ENCODE data around the gene CRB2. TPM values are rescaled to one million over a fixed set of nuclear protein-coding genes. Genes with fewer than 3 reads are reported as not detected.

The CRB2 gene
- total and polyA plus RNA-seq, 2 of the 4 experiments (the other 2 are of a cell fraction) = not detected

DNA sequence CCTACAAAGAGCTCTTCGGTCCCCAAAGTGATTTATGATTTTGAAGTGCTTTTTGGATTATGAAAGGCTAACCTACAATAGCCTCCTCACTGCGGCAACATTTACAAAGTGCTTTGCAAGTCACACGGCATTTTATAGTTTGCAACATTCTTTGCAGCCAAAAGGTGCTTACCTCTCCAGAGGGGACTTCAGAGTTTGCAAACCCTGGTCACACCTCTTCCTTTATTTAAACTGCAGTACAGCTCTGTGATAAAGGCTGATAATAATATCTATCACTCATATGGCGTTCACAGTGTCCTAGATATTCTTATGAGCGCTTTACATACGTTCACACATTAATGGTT, 20.0 kb upstream of the CRB2 start:
- H3K36me3 ChIP-seq (ENCODE audit: control insufficient read depth, insufficient read depth, low read length) = no peaks in the 10 kb centered on the region
- H3K4me3 ChIP-seq (ENCODE audit: insufficient read depth, low read depth, low read length) = no peak overlapping the region
- no peak overlapping the region for H3K18ac ChIP-seq (ENCODE audit: low read depth, low read length)
- H2AK9ac ChIP-seq (replicated peaks; ENCODE audit: low read depth, low read length, poor library complexity) = no peak overlapping the region
- no peak overlapping the region for H2BK20ac ChIP-seq (ENCODE audit: low read depth, low read length)
- in situ Hi-C loops (cut with MboI; ENCODE audit: low sequenced_read_pairs) = loop anchor here (25.0 kb wide), 1 partner anchor 499 kb away; the partner anchor contains the start of gene PDCL
- H2AK5ac ChIP-seq (ENCODE audit: low read depth, low read length) = no peak overlapping the region
- POLR2A ChIA-PET (ENCODE audit: unreplicated experiment) = no interaction called here
- peaks cover 3% of the 10 kb centered on the region for H3K27me3 ChIP-seq (ENCODE audit: control insufficient read depth, insufficient read depth, low read length)
- H4K5ac ChIP-seq (ENCODE audit: low read depth, low read length) = no peak overlapping the region
- no peak overlapping the region for H3K23ac ChIP-seq (ENCODE audit: low read depth, low read length)
- dilution Hi-C loops (cut with HindIII; ENCODE audit: low sequenced_read_pairs, unreplicated experiment) = no loop called here
- TF ChIP-seq SMC3 (IDR thresholded peaks at IDR 0.05; ENCODE audit: low read depth, low read length) (no peak), NFE2L2 (IDR thresholded peaks at IDR 0.05; ENCODE audit: low read depth, low read length) (no peak), CTCF (conservative IDR thresholded peaks at IDR 0.05; ENCODE audit: low read depth, low read length) (no peak), RCOR1 (IDR thresholded peaks at IDR 0.05; ENCODE audit: insufficient replicate concordance, low read length) (no peak), POLR2A (IDR thresholded peaks at IDR 0.05; ENCODE audit: low read depth, low read length) (no peak), MXI1 (IDR thresholded peaks at IDR 0.05; ENCODE audit: borderline replicate concordance, low read depth, low read length) (no peak), MAFK (IDR thresholded peaks at IDR 0.05; ENCODE audit: low read depth, low read length) (no peak), CEBPB (IDR thresholded peaks at IDR 0.05; ENCODE audit: low read depth, low read length) (no peak)
- TF ChIP-seq, protein P1, sequence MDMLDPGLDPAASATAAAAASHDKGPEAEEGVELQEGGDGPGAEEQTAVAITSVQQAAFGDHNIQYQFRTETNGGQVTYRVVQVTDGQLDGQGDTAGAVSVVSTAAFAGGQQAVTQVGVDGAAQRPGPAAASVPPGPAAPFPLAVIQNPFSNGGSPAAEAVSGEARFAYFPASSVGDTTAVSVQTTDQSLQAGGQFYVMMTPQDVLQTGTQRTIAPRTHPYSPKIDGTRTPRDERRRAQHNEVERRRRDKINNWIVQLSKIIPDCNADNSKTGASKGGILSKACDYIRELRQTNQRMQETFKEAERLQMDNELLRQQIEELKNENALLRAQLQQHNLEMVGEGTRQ (IDR thresholded peaks at IDR 0.05; ENCODE audit: low read depth, low read length) = no peak
- H3K4me1 ChIP-seq (ENCODE audit: control insufficient read depth, insufficient read depth, low read length) = peaks cover 4% of the 10 kb centered on the region; the same call in 1 of the 2 replicates
- no peaks in the 10 kb centered on the region for H3K79me1 ChIP-seq (ENCODE audit: low read depth in 1 of 2, low read length in 2 of 2)
- BruUV-seq (replicated peaks) = no TSS peak
- H2BK5ac ChIP-seq (ENCODE audit: low read depth, low read length, poor library complexity, severe bottlenecking) = no peak overlapping the region
- H4K8ac ChIP-seq (ENCODE audit: low read depth in 2 of 2, low read length in 2 of 2) = no peak overlapping the region
- no peak overlapping the region for H2BK15ac ChIP-seq (ENCODE audit: low read depth, low read length)
- CTCF ChIA-PET = interaction anchor here (0.7 kb wide), 1 partner anchor 9 kb away, joined by 4 read pairs; no protein-coding TSS in a partner anchor
- no peaks in the 10 kb centered on the region for H3K9me3 ChIP-seq (ENCODE audit: control insufficient read depth, insufficient read depth, low read length)
- H3K14ac ChIP-seq (replicated peaks; ENCODE audit: low read depth, low read length) = no peak overlapping the region
- H2BK120ac ChIP-seq (ENCODE audit: low read depth, low read length) = no peak overlapping the region
- intact Hi-C loops (cut with micrococcal nuclease) = loop anchor here (5.0 kb wide), 1 partner anchor 69 kb away; the partner anchor contains the start of gene STRBP
- ATAC-seq (ENCODE audit: low read depth) (no peak; the same call in 1 of the 2 replicates), DNase-seq (no peak)
- H3K9ac ChIP-seq (ENCODE audit: low read depth, low read length) = no peak overlapping the region
- no CpG with 5 or more reads among the region's 6 CpGs for WGBS, 2 experiments (ENCODE audit: extremely low coverage in 2 of 2, insufficient read length in 1 of 2)
- H4K20me1 ChIP-seq (ENCODE audit: insufficient read depth, low read length) = no peaks in the 10 kb centered on the region
- no peak overlapping the region for H2AFZ ChIP-seq (replicated peaks; ENCODE audit: low read length, poor library complexity)
- no peak overlapping the region for H4K91ac ChIP-seq (ENCODE audit: insufficient read depth, low read depth, low read length)
- H3K4me2 ChIP-seq (ENCODE audit: low read depth, low read length) = no peak overlapping the region; the same call in 1 of the 2 replicates
- H3K4ac ChIP-seq (ENCODE audit: low read depth, low read length) = no peak overlapping the region
- no peak overlapping the region for H3K27ac ChIP-seq (ENCODE audit: insufficient read depth, low read length)
- no peaks in the 10 kb centered on the region for H3K9me1 ChIP-seq (ENCODE audit: insufficient read depth, low read length)
- no peak overlapping the region for H3K56ac ChIP-seq (ENCODE audit: extremely low read depth, insufficient read depth, low read length)

Data from IMR-90 (cell line).